Lower leg skin (tissue), 3 donors: ENCODE measurements around the gene MAN1A1.

Source experiments
- CTCF ChIP-seq, 3 donors: fragments of 450-650 bp; IDR thresholded peaks; one replicate each; pipeline ENCODE4 v1.5.1; 2016; ENCODE audit warnings: antibody characterized with exemption in 3 of 3, mild to moderate bottlenecking in 3 of 3, moderate library complexity in 2 of 3
- POLR2A ChIP-seq, 2 donors: fragments of 450-650 bp; IDR thresholded peaks; one replicate each; pipeline ENCODE4 v1.6.1; 2016 to 2017; ENCODE audit warnings: antibody characterized with exemption in 2 of 2, mild to moderate bottlenecking in 1 of 2, moderate library complexity in 1 of 2

- no peak for TF ChIP-seq POLR2A (IDR thresholded peaks at IDR 0.05)
- no peak for TF ChIP-seq CTCF (IDR thresholded peaks at IDR 0.05)
Measured at GRCh38 chr6:119183457-119183856, 166.1 kb downstream of the MAN1A1 start.
